Activated T-cell treated with anti-CD3 and anti-CD28 coated beads for 24 hours (primary cell): Measurements from ENCODE around the gene TBL1Y.
"Not testable (repeated sequence)": the region's sequence is repeated elsewhere in the genome, so short reads cannot be mapped to it uniquely, and the experiment has no call there.

Experiments used
- DNase-seq: peaks from one replicate; pipeline ENCODE4 v3.0.0-alpha.2; 2020; ENCODE audit warnings: low read depth

The TBL1Y gene

GRCh38 chrY:6974971-6975370 lies 64.5 kb downstream of the TBL1Y start:
- DNase-seq = no peak

- DNase-seq = no peak
These were observed 67.3 kb downstream of the TBL1Y start for GRCh38 chrY:6977783-6978182.

DNA sequence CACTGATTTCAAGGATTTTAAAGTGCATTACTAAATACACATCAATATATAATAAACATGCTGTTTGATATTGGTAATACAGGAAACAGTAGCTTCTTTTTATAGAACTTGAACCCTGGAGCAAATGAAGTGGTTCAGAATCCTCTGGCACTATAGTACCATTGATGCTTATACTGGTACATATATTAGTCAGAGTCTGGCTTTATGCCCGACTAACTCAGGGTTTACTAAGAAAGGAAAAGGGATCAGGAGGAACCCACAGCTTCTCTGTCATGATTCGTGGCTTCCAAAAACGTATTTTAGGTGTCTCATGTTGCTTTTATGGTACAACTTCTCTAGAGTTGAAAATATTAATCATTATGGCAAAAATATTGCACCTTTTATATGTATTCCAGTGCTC lies 72.7 kb downstream of the TBL1Y start:
- no peak for DNase-seq

- no peak for DNase-seq
These were observed 77.3 kb downstream of the TBL1Y start for GRCh38 chrY:6987811-6988210.

DNA sequence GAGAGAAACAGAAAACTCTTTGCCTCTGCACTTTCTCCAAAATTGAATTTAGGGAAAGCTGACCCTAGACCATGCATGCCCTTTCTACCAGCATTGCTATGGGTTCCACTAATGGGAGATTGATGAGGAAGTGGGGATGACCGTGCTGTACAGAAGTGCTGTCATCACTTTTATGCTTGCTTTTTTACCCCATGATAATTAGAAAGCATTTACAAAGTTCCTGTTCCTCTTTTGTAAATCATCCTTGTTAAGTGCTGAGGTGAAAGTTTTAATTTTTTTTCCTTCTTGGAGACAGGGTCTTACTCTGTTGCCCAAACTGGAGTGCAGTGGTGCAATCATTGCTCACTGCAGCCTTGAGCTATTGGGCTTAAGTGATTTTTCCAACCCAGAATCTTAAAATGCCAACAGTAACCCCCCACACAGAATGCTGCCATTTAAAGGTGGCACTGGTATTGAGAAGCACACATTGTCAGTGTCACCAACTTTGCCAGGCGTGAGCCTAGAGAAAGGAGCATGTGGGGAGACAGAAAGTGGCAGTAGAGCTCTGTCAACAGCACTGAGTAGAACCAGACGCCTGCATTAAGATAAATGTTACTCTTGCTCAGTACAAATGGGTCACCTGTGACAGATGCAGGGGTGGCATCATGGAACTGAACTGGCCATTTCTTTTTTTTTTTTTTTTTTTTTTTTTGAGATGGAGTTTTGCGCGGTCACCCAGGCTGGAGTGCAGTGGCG lies 79.6 kb downstream of the TBL1Y start:
- DNase-seq = no peak

DNA sequence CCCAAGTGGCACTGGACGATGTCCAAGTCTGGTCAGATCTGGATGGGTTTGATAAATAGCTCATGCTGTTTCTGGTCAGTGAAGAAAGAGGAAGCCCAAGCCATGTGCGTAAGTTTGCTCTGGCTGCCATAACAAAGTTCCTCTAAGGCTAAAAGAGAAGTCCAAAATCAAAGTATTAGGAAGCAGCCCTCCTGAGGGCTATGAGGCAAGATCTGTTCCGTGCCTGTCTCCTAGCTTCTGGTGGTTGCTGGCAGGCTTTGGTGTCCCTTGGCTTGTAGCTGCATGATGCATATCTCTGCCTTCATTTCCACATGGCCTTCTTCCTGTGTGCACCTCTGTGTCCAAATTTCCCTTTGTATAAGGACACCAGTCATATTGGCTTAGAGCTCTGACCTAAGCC lies 81.5 kb downstream of the TBL1Y start:
- DNase-seq = no peak

- DNase-seq = no peak
These were observed 85.5 kb downstream of the TBL1Y start for GRCh38 chrY:6995987-6996386.

DNA sequence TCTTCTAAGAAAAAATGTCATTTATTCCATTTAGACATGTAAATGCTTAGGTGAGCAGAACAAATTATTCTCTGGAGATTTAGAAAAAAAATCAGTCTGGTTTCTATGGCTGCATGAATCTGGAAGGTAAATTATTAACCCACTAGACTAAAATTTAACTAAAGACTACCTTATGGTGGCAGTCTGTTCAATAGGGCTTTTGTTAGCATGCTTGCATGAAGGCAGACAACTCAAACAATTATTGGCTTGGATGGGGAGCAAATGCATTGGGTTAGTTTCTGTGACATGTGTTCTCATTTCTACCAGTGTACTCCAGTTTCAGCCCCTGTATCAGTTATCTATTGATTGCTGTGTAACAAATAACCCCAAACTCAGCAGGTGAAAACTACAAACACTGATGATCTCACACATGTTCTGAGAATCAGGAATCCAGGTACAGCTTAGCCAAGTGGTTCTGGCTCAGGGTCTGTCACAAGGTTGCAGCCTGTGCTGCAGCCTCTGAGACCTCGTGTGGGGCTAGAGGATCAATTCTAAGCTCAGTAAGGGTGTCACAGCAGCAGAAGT lies 87.1 kb downstream of the TBL1Y start:
- no peak for DNase-seq

DNA sequence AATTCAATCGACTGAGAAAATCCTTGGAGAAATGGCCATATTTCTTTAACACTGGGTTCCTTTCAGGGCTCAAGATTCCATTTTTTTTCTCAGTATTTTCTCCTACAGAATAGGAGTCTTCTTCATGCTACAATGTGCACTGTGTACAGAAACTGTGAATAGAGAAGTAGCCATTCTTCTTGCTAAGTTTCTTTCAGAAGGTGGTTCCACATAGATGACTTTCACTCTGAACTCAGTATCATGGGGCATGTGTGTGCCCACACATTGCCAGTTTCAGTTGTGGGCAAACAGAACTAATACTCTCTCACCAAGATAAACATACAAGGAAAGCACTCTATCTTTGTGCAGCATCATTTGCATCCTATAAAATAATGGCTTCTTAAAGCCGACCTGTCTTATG lies 89.4 kb downstream of the TBL1Y start:
- DNase-seq = no peak

- no peak for DNase-seq
These were observed 92.1 kb downstream of the TBL1Y start for GRCh38 chrY:7002581-7002980.

DNA sequence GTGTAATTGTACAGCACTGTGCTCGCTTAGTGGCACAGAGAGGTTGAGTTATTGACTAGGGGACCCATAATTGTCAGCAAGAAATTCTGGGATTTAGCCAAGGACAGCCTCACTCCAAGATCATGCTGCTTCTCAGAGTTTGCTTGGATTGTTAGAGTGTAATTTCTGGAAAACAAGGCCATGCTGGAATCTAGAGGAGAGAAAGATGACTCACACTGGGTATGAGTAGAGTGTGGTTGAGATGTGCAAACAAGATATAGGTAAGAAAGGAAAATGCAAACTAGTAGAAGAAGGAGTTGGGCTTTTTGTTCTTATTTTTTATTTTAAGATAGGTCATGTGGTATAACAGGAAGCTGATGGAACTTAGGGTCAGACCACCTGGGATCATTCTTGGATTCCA lies 97.4 kb downstream of the TBL1Y start:
- DNase-seq = no peak

- DNase-seq = no peak
These were observed 98.3 kb downstream of the TBL1Y start for GRCh38 chrY:7008578-7009355.

DNA sequence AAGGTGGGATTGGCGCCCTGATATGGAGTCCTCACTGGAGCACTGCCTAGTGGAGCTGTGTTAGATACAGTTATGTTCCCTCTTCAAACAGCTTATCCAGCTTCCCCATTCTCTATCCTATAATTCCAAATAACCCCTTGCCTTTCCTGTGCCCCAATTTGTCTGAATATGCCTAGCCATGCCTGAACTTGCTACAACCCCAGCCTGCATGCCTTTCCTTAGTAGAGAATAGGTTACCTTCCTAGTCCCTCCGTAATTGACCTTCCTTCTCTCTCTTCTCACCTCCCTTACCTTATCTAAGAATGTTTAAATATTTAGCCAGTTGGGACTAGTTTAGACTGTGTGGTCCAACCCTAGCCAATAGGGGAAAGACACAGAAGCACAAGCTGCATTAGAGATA lies 102.6 kb downstream of the TBL1Y start:
- no peak for DNase-seq

- no peak for DNase-seq
These were observed 106.0 kb downstream of the TBL1Y start for GRCh38 chrY:7016521-7016920.

DNA sequence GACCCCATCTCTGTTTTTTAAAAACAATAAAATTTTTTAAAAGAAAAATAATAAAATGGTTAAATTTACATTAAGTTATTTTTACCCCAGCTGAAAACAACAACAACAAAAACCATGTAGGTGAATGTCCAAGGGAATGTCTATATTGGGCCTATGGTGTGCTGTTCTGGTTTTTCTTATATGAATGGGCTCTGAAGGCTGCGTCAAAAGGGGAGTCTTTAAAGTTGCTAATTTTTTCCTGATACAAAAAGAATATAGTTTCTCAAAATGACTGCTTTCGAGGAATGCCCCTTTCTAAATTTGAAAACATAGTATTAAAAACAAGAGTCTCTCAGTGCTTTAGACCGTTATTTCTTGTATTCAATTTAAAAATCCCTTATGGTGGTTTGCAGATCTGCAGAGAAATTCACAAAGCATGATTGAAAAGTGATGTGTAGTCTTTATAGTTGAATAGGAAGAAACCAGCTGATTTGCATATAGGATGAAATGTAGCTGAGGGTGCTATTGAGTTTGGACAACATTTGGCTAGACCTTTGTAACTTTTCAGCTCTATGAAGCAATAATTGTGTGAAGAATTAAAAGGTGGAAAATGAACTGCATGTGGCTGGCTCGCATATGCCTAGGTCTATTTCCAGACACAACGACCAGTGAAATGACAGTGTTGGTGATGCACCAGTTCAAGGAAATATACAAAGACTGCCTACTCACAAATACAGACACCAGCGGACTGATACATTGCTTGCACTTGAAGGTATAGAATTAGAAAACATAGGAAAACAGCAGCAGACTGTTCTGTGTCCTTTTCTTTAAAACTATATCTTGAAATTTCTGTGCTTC lies 107.0 kb downstream of the TBL1Y start:
- no peak for DNase-seq

- no peak for DNase-seq
These were observed 128.5 kb downstream of the TBL1Y start for GRCh38 chrY:7039037-7039436.

- no peak for DNase-seq
These were observed 130.2 kb downstream of the TBL1Y start for GRCh38 chrY:7040662-7041061.

- DNase-seq = no peak
These were observed 131.5 kb downstream of the TBL1Y start for GRCh38 chrY:7041983-7042382.

DNA sequence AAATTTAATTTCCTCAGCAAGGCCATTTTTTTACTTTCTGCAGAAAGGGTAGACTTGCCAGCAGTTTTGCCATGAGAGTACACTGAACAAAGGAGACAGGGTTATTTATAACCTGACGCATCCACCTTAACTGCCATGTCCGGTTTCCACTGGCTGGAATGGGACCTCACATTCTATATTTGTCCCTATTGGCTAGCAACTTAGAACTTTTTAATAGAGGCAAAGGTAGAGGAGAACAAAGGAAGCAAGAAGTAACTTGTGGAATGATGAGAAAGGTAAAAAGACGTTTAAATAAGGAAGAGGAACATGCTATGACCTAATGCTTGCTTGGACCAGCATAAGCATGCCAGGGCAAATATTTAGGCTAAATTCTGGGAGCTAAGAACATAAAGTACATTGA lies 142.0 kb downstream of the TBL1Y start:
- not testable (repeated sequence) for DNase-seq

DNA sequence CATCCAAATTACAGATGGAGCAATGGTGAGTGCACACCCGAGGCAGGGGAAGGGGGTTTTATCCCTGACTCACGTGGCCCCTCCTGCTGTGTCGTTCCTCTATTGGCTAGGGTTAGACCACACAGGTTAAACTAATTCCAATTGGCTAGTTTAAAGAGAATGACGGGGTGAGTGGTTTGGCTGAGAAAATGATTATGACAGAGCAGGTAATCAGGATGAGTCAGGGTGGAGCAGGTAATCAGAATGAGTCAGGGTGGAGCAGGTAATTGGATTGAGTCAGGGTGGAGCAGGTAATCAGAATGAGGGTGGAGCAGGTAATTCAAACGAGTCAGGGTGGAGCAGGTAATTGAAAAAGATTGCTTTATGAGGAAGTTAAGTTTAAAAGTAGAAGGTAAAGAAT lies 146.4 kb downstream of the TBL1Y start:
- DNase-seq = no peak

DNA sequence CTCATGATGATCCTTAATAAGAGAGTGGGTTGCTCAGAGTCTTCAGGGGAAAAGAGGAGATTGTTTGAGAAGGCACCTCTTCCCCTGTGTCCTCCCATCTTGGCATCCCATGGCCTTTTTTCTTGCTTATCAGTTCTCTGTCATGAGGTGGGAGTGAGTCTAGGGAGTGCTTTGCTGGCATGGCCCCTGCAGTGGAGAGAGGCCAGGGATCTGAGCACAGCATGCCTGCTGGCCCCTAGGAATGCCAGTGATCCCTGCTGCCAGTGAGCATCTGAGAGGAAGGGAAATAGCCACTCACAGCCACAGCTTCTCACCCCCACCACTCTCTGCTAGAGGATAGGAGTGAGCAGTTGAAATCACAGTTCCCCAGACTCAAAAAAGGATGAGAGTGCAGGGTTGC lies 168.2 kb downstream of the TBL1Y start:
- no peak for DNase-seq

DNA sequence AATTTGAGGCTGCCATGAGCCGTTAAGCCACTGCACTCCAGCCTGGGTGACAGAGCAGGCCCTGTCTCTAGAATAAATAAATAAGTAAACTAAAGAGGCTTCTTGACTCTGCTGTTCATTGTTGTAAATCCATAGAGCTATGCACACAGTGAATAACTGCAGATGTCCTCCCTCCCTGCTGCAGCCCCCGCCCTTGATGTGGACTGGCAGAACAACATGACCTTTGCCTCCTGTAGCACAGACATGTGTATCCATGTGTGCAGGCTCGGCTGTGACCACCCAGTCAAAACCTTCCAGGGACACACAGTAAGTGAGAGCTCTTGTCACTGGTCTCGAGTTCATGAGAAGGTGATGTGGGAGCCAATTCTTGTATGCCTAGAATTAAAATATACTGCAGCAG lies 170.1 kb downstream of the TBL1Y start:
- not testable (repeated sequence) for DNase-seq
